Sigmoid colon (tissue), 7 donors: ENCODE data around the gene ANKRD35. TPM values are rescaled to one million over a fixed set of nuclear protein-coding genes. Genes with fewer than 3 reads are reported as not detected.
"Not testable (repeated sequence)": the region's sequence is repeated elsewhere in the genome, so short reads cannot be mapped to it uniquely, and the experiment has no call there.

Experiments used
- DNase-seq: peaks from one replicate; pipeline ENCODE4 v3.0.0-alpha.2; 2019
- H3K27ac ChIP-seq, 4 donors: fragments of 200-600 bp; sonication (generic); one replicate each; pipeline ENCODE4 v1.5.1; 2016 to 2019; ENCODE audit warnings: mild to moderate bottlenecking in 1 of 4
- H3K27me3 ChIP-seq, 3 donors: fragments of 200-600 bp; sonication (generic); one replicate each; pipeline ENCODE4 v1.5.1; 2019; ENCODE audit warnings: mild to moderate bottlenecking in 1 of 3
- H3K36me3 ChIP-seq, 4 donors: fragments of 200-600 bp; sonication (generic); one replicate each; pipeline ENCODE4 v1.5.1; 2016 to 2019
- H3K4me1 ChIP-seq, 4 donors: fragments of 200-600 bp; sonication (generic); one replicate each; pipeline ENCODE4 v1.5.1; 2017 to 2019
- H3K4me3 ChIP-seq, 4 donors: fragments of 200-600 bp; sonication (generic); one replicate each; pipeline ENCODE4 v1.5.1; 2017 to 2019; ENCODE audit warnings: mild to moderate bottlenecking in 2 of 4, moderate library complexity in 1 of 4
- H3K9me3 ChIP-seq, 4 donors: fragments of 200-600 bp in 3 of 4; sonication (generic) in 3 of 4; one replicate each; pipeline versions ENCODE4 v1.5.1 to v1.6.1; 2013 to 2019
- EP300 ChIP-seq, 4 donors: sonication (generic); formaldehyde crosslinking; IDR thresholded peaks; one replicate each; pipeline ENCODE4 v1.6.1; 2017; ENCODE audit warnings: antibody characterized with exemption in 4 of 4
- POLR2A ChIP-seq, 2 donors: fragments of 450-650 bp; IDR thresholded peaks; one replicate each; pipeline ENCODE4 v1.6.1; 2016; ENCODE audit warnings: antibody characterized with exemption in 2 of 2, mild to moderate bottlenecking in 2 of 2, moderate library complexity in 2 of 2
- POLR2AphosphoS5 ChIP-seq, 4 donors: sonication (generic); formaldehyde crosslinking; IDR thresholded peaks; one replicate each; pipeline ENCODE4 v1.6.1; 2017; ENCODE audit warnings: antibody characterized with exemption in 4 of 4
- WGBS, 2 donors: extraction: QIAGEN DNeasy Blood & Tissue Kit; methylation state at CpG; one replicate each; pipeline ENCODE4 v1.1.7; 2013; 5-methylcytosine and 5-hydroxymethylcytosine counted together
- intact Hi-C: fragments of 100-400 bp; cut with DNase I; formaldehyde crosslinking; loops from one replicate; pipeline ENCODE4 v1.15.1; 2023
- polyA plus RNA-seq, 3 donors: library from polyadenylated mRNA; stranded (reverse); fragments of 200-250 nt; gene quantifications; one replicate each; pipeline ENCODE4 v1.2.3, GENCODE V29; 2013
- total RNA-seq, 4 donors: library from RNA; depleted of rRNA; stranded (reverse); fragments of >200 nt; gene quantifications; one replicate each; pipeline ENCODE4 v1.1.0, GENCODE V29; 2016
- TF ChIP-seq, protein P1 (sequence below), 4 experiments: fragments of 450-650 bp in 3 of 4; fragments of 200-600 bp in 1 of 4; IDR thresholded peaks; one replicate each; pipeline ENCODE4 v1.5.1; 2016 to 2019; ENCODE audit warnings: antibody characterized with exemption in 4 of 4, mild to moderate bottlenecking in 3 of 4, moderate library complexity in 2 of 4
- donor health status: healthy with polysubstance abuse.
- donor health status: Bipolar disorder and iron deficiency.
- donor health status: healthy.

ANKRD35 gene
- total and polyA plus RNA-seq, 7 donors: 0.46 to 13.8 (median 5.2) TPM

DNA sequence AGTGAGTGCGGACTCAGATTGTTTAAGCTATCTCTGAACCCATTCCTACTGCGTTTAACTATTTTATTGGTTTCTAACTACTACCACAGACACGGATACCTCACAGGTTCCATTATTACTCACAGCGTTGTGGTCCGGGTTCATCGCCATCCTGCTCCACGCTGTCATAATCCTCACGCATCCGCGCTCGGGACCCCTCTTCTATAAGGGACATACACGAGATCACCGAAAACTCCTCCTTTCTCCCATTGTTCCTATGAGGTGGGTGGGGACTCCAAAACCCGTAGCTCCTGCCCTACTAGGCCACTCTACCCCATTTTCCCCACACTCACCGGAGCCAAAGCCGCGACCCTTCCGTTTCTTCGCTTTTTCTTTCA is 41.0 kb upstream of the ANKRD35 start:
- 4 to 7% methylated on average over 19 of the region's 19 CpGs for WGBS, 2 donors
- no peak for DNase-seq
- Histone ChIP-seq H3K4me3 (peak overlapping the region; percentile 58 to 70 (median 66)), H3K27me3 (no peaks in the 10 kb centered on the region), H3K9me3 (no peaks in the 10 kb centered on the region), H3K36me3 (peaks cover 0 to 36% (median 0%) of the 10 kb centered on the region in 4 donors), H3K27ac (peak overlapping the region; percentile 90 to 93 (median 92)), H3K4me1 (peaks cover 0 to 20% (median 19%) of the 10 kb centered on the region in 4 donors)
- intact Hi-C loops: loop anchor here (2.0 kb wide), 1 partner anchor 34 kb away; no protein-coding TSS in a partner anchor
- TF ChIP-seq POLR2A (IDR thresholded peaks at IDR 0.05) (no peak), POLR2AphosphoS5 (IDR thresholded peaks at IDR 0.05) (no peak), EP300 (IDR thresholded peaks at IDR 0.05) (no peak)
- TF ChIP-seq, protein P1, sequence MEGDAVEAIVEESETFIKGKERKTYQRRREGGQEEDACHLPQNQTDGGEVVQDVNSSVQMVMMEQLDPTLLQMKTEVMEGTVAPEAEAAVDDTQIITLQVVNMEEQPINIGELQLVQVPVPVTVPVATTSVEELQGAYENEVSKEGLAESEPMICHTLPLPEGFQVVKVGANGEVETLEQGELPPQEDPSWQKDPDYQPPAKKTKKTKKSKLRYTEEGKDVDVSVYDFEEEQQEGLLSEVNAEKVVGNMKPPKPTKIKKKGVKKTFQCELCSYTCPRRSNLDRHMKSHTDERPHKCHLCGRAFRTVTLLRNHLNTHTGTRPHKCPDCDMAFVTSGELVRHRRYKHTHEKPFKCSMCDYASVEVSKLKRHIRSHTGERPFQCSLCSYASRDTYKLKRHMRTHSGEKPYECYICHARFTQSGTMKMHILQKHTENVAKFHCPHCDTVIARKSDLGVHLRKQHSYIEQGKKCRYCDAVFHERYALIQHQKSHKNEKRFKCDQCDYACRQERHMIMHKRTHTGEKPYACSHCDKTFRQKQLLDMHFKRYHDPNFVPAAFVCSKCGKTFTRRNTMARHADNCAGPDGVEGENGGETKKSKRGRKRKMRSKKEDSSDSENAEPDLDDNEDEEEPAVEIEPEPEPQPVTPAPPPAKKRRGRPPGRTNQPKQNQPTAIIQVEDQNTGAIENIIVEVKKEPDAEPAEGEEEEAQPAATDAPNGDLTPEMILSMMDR (IDR thresholded peaks at IDR 0.05): no peak

DNA sequence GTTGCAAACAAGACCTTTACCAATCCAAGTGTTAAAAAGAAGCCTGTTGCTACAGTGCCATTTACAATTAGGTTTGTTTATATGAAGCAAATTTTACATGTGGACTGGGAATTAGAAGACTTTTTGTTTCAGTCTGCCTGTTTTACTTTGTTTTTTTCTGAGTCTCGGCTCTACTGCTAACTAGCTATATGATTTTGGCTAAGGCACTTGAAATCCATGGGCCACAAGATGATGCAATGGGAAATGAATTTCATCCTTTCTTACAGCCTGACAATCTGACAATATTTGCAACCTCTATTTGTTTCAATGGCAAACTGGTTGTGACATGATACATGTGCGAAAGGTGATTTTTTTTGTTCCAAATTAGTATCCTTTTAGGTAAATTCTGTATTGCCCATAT is 36.6 kb upstream of the ANKRD35 start:
- 82 to 90% methylated on average over 2 of the region's 2 CpGs for WGBS, 2 donors
- no peaks in the 10 kb centered on the region for H3K27me3 ChIP-seq
- no peak overlapping the region for H3K27ac ChIP-seq
- intact Hi-C loops: no loop called here
- TF ChIP-seq EP300 (IDR thresholded peaks at IDR 0.05) (no peak), POLR2A (IDR thresholded peaks at IDR 0.05) (no peak), POLR2AphosphoS5 (IDR thresholded peaks at IDR 0.05) (no peak)
- TF ChIP-seq, protein P1 (IDR thresholded peaks at IDR 0.05): no peak
- peaks cover 0 to 36% (median 30%) of the 10 kb centered on the region in 4 donors for H3K4me1 ChIP-seq
- no peaks in the 10 kb centered on the region for H3K9me3 ChIP-seq
- peaks cover 0 to 30% (median 0%) of the 10 kb centered on the region in 4 donors for H3K36me3 ChIP-seq
- no peak overlapping the region for H3K4me3 ChIP-seq
- no peak for DNase-seq

DNA sequence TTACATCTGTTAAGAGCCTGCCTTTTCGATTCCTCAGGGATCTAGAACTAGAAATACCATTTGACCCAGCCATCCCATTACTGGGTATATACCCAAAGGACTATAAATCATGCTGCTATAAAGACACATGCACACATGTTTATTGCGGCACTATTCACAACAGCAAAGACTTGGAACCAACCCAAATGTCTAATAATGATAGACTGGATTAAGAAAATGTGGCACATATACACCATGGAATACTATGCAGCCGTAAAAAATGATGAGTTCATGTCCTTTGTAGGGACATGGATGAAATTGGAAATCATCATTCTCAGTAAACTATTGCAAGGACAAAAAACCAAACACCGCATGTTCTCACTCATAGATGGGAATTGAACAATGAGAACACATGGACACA is 34.6 kb upstream of the ANKRD35 start:
- H3K9me3 ChIP-seq, H3K4me3 ChIP-seq, DNase-seq, H3K27ac ChIP-seq, intact Hi-C loops, H3K27me3 ChIP-seq: not testable (repeated sequence)
- Histone ChIP-seq H3K36me3 (peaks cover 0 to 39% (median 0%) of the 10 kb centered on the region in 4 donors), H3K4me1 (peaks cover 0 to 30% (median 26%) of the 10 kb centered on the region in 4 donors)
- WGBS, 2 donors: 71 to 81% methylated on average over 2 to 3 of the region's 4 CpGs

DNA sequence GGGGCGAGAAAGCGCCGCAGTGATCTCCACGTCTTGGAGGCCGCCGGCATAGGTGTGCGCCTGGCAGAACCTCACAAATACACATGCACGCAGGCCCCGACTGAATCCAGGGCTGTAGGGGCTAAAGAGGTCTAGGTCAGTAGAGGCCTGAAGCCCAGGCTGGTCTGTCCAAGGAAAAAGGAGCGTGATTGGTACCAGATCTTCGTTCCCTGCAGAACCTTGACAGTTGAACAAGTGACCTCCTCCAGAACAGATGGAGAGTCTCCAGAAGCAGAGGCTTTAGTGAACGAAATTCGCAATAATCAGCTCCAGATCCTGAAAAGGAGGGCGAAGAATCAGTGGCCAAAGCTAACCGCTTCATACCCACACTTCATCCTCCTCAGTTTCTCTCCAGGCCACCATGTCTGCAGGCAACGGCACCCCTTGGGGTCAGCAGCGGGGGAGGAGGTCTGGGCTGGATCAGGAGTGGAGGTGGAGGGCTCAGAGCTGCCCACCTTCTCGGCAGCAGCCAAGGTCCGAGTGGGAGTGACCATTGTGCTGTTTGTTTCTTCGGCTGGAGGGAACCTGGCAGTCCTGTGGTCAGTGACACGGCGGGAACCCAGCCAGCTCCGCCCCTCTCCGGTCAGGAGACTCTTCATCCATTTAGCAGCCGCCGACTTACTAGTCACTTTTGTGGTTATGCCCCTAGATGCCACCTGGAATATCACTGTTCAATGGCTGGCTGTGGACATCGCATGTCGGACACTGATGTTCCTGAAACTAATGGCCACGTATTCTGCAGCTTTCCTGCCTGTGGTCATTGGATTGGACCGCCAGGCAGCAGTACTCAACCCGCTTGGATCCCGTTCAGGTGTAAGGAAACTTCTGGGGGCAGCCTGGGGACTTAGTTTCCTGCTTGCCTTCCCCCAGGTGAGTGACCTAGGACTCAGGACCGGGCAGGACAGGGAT is 33.6 kb upstream of the ANKRD35 start:
- peaks cover 0 to 30% (median 26%) of the 10 kb centered on the region in 4 donors for H3K4me1 ChIP-seq
- intact Hi-C loops: loop anchor here (5.0 kb wide), 1 partner anchor 62 kb away; the partner anchor contains the start of gene PIAS3
- no peaks in the 10 kb centered on the region for H3K27me3 ChIP-seq
- peak overlapping the region; percentile 78 to 92 (median 88) for H3K27ac ChIP-seq
- DNase-seq: peak; percentile 85
- peaks cover 0 to 49% (median 0%) of the 10 kb centered on the region in 4 donors for H3K36me3 ChIP-seq
- H3K9me3 ChIP-seq: no peaks in the 10 kb centered on the region
- WGBS, 2 donors: 5 to 13% methylated on average over 33 of the region's 33 CpGs
- no peak for TF ChIP-seq EP300 (IDR thresholded peaks at IDR 0.05)
- TF ChIP-seq POLR2A (IDR thresholded peaks at IDR 0.05): no peak
- TF ChIP-seq POLR2AphosphoS5 (IDR thresholded peaks at IDR 0.05): peak in 1 of 4 donors; percentile 12
- H3K4me3 ChIP-seq: peak overlapping the region; percentile 61 to 96 (median 82)

DNA sequence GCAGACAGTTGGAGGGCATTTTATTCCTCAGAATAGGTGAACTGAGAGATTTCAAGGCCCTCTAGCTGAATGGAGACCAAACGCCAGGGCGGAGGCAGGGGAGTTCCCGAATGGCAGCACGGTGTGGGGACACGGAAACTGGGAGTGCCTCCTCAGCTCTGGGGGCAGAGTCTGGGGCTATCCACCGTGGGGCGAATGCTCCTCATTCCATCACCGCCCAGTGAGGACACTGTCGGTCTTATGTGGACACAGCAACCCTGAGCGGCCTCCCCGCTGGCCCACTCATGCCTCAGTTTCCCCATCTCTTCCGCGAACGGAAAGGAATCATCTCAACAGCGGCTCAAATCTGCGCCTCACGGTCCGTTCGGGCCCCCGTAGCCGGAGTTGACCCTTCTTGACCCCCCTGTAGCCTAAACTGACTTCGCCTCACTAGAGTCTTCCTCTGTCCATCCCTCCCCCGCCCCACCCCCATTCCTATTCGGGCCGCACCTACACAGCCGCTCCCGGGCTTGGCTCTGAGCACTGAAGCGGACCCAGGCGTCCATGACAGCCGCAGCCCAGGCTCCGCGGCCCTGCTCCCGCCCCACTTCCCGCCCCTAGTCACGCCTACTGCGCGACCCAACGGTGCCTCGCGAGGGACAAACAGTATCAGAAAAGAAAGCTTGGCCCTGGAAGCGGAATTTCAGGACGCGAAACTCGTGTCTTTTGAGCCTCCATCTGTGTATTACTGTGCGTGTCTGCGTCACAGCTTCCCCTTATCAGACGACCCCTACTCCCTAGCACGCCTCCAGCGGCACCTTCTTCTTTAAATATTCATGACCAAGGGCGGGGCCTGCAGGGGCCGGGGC is 32.7 kb upstream of the ANKRD35 start, which contains the start of gene PEX11B:
TSS of gene PEX11B (minus strand) at position 574 of the 848 bp plus-strand sequence. CDS start at position 545, 29 bp downstream.
- Histone ChIP-seq H3K36me3 (peaks cover 0 to 50% (median 0%) of the 10 kb centered on the region in 4 donors), H3K4me1 (peaks cover 0 to 30% (median 26%) of the 10 kb centered on the region in 4 donors), H3K27ac (peak within 1 kb of the TSS; percentile 78 to 92 (median 88)), H3K9me3 (no peaks in the 10 kb centered on the region), H3K4me3 (peak within 1 kb of the TSS; percentile 61 to 96 (median 82)), H3K27me3 (no peaks in the 10 kb centered on the region)
- intact Hi-C loops: loop anchor here (5.0 kb wide), 1 partner anchor 61 kb away; the partner anchor contains the start of gene PIAS3
- 0% methylated on average over 51 of the region's 51 CpGs for WGBS, 2 donors
- peak; percentile 93 for DNase-seq
- peak in 1 of 4 donors; percentile 17 for TF ChIP-seq EP300 (IDR thresholded peaks at IDR 0.05)
- peak; percentile 71 to 90 (median 86) for TF ChIP-seq POLR2AphosphoS5 (IDR thresholded peaks at IDR 0.05)
- TF ChIP-seq POLR2A (IDR thresholded peaks at IDR 0.05): peak in 1 of 2 donors; percentile 31
- TF ChIP-seq, protein P1 (IDR thresholded peaks at IDR 0.05): no peak
